DND-41 (cell line): ENCODE results near the gene PEA15.

ENCODE experiments used
- EZH2 ChIP-seq: IDR thresholded peaks from 3 replicates; pipeline ENCODE4 v1.6.1; 2012; ENCODE audit warnings: borderline replicate concordance, low read depth, mild to moderate bottlenecking, moderate library complexity, low read length, inconsistent platforms; ENCODE audit not compliant: severe bottlenecking
- TF ChIP-seq, protein P1 (sequence below): IDR thresholded peaks from 2 replicates; pipeline ENCODE4 v1.5.1; 2012; ENCODE audit warnings: borderline replicate concordance, low read length, moderate library complexity, mild to moderate bottlenecking; ENCODE audit not compliant: poor library complexity, severe bottlenecking; ENCODE audit errors: extremely low read depth

DNA sequence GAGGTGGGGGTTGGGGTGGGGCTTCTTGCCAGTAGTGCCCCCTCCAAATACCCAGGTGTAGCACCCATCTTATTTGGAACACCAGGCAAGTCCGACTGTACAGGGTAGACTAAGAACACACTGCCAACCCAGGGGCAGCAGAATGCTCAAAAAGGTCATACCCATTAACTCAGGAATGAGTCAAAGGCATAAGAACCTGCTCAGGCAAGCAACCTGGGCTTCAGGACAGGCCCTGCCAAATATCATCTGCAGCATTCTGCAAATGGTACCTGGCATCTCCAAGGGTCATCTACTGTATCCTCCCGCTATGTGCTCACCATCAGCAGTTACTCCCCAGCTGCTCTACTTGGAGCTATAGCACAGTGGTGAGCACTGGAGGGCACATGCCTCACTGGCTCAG, 19.4 kb downstream of the PEA15 start:
- TF ChIP-seq, protein P1, sequence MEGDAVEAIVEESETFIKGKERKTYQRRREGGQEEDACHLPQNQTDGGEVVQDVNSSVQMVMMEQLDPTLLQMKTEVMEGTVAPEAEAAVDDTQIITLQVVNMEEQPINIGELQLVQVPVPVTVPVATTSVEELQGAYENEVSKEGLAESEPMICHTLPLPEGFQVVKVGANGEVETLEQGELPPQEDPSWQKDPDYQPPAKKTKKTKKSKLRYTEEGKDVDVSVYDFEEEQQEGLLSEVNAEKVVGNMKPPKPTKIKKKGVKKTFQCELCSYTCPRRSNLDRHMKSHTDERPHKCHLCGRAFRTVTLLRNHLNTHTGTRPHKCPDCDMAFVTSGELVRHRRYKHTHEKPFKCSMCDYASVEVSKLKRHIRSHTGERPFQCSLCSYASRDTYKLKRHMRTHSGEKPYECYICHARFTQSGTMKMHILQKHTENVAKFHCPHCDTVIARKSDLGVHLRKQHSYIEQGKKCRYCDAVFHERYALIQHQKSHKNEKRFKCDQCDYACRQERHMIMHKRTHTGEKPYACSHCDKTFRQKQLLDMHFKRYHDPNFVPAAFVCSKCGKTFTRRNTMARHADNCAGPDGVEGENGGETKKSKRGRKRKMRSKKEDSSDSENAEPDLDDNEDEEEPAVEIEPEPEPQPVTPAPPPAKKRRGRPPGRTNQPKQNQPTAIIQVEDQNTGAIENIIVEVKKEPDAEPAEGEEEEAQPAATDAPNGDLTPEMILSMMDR, result no peak
- no peak for TF ChIP-seq EZH2
